ENCODE results near the gene SLC22A23.

DNA sequence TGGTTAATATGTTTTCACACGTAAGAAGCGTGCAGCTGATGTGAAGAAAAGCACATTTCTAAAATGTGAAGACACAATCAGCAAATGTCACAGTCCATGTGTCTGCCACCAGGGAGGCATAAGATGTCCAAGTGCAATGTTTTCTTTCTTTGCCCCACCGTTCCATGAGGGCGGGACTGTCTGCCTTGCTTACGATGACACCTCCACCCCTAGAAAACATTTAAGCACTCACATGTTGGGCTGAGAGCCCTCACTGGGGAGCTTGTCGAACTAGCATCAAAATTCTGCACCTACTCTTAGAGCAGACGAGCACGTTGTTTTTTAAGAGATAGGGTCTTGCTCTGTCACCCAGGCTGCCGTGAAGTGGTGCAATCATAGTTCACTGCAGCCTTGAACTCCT is 140.5 kb downstream of the SLC22A23 start:
- TF ChIP-seq, protein P1, sequence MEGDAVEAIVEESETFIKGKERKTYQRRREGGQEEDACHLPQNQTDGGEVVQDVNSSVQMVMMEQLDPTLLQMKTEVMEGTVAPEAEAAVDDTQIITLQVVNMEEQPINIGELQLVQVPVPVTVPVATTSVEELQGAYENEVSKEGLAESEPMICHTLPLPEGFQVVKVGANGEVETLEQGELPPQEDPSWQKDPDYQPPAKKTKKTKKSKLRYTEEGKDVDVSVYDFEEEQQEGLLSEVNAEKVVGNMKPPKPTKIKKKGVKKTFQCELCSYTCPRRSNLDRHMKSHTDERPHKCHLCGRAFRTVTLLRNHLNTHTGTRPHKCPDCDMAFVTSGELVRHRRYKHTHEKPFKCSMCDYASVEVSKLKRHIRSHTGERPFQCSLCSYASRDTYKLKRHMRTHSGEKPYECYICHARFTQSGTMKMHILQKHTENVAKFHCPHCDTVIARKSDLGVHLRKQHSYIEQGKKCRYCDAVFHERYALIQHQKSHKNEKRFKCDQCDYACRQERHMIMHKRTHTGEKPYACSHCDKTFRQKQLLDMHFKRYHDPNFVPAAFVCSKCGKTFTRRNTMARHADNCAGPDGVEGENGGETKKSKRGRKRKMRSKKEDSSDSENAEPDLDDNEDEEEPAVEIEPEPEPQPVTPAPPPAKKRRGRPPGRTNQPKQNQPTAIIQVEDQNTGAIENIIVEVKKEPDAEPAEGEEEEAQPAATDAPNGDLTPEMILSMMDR (IDR thresholded peaks at IDR 0.05) = no peak
- no peak for TF ChIP-seq POLR2A (IDR thresholded peaks at IDR 0.05)

Measured in sigmoid colon (tissue), 3 donors.